Breast epithelium (tissue), 3 donors: ENCODE results near the gene LMNTD1.

Experiments
- CTCF ChIP-seq, 3 donors: fragments of 450-650 bp; IDR thresholded peaks; one replicate each; pipeline ENCODE4 v1.5.1; 2016 to 2017; ENCODE audit warnings: antibody characterized with exemption in 3 of 3, mild to moderate bottlenecking in 3 of 3, moderate library complexity in 3 of 3
- POLR2A ChIP-seq: fragments of 450-650 bp; IDR thresholded peaks from one replicate; pipeline ENCODE4 v1.6.1; 2016; ENCODE audit warnings: antibody characterized with exemption, mild to moderate bottlenecking, moderate library complexity
- POLR2AphosphoS5 ChIP-seq, 3 donors: sonication (generic); formaldehyde crosslinking; IDR thresholded peaks; one replicate each; pipeline ENCODE4 v1.6.1; 2017; ENCODE audit warnings: antibody characterized with exemption in 3 of 3

GRCh38 chr12:25549120-25549519, 4.0 kb downstream of the LMNTD1 start:
- TF ChIP-seq CTCF (IDR thresholded peaks at IDR 0.05) (no peak), POLR2A (no peak), POLR2AphosphoS5 (IDR thresholded peaks at IDR 0.05) (no peak)
